Measurements from ENCODE around the gene CCDC61.
A peak's percentile ranks its signal among the peaks of the same experiment; 100 is the strongest.

Gene CCDC61

DNA sequence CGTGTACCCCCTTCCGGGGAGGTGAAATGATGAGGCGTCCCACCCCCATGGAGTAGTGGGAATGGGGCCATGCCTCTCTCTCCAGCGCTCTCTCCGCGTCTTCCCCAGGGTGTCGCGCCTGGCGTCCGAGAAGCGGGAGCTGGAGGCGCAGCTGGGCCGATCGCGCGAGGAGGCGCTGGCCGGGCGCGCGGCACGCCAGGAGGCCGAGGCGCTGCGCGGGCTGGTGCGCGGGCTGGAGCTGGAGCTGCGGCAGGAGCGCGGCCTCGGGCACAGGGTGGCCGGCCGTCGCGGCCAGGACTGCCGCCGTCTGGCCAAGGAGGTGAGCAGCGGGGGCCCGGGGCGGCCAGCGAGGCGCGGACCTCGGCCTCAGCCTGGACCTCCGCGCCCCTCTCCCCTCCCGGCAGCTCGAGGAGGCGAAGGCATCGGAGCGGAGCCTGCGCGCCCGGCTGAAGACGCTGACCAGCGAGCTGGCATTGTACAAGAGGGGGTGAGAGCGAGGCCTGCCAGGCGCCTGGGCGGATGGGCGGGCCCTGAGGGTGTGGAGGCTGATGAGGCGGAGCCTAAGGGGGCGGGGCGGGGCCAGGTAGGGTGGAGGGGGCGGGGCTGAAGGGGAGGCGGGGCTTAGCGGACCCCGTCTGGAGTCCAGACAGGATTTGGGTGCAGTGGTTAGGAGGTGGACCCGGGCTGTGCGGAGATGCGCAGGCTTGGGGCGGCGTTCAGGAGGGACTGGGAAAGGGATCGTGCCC is 19.8 kb downstream of the CCDC61 start:
- DNase-seq, result peak in 9 of 56 donors; percentile 15 to 46 (median 34)

DNA sequence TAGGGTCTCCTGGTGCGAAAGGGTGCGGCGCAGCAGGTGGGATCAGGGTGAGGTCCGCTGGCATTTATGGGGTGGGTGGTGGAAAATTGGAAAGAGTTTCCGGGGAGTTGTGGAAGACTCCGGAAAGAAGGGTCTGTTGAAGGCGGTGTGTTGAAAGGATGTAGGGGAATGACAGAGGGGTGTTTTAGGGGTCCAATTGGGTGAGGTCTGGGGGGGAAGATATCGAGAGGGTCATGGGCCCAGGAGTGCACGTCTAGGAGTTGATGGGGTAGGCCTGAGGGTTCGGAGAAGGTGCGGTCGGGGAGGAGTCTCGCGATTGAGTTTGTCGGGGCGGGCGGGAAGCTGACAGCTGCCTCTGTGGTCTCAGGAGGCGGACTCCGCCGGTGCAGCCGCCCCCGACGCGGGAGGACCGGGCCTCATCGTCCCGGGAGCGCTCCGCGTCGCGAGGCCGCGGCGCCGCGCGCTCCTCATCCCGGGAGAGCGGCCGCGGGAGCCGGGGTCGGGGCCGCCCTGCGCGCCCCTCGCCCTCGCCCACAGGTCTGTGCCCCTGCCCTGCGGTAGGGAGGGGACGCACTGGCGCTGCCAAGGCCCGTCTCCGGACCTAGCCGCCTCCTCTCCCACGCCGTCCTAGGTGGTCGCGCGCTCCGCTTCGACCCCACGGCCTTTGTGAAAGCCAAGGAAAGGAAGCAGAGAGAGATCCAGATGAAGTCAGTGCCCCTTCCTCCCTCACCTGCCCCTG is 20.6 kb downstream of the CCDC61 start:
- DNase-seq, result no peak

DNA sequence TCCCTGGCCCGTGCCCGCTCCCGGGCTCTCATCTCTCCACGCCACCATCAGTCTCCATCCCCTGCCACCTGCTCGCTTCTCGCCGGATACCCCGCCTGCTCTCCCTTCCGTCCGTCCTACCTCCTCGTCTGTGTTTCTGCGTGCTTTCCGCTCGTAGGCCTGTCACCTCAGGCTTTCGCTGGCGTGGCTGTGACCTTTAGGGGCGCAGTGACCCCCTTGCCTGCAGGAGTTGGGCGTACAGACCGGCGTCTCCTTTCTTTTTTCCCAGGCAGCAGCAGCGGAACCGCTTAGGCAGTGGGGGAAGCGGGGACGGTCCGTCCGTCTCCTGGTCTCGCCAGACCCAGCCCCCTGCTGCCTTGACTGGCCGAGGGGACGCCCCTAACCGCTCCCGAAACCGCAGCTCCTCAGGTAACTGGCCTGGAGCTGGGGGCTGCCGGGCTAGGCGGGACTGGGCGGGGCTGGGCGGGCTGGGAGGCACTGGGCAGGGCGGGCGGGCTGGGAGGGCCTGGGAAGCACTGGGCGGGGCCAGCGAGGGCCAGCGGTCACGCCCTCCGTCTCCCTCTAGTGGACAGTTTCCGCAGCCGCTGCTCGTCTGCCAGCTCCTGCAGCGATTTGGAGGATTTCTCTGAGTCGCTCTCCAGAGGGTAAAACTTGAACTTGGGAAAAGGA is 21.3 kb downstream of the CCDC61 start:
- peak in 53 of 56 donors; percentile 12 to 84 (median 59) for DNase-seq

DNA sequence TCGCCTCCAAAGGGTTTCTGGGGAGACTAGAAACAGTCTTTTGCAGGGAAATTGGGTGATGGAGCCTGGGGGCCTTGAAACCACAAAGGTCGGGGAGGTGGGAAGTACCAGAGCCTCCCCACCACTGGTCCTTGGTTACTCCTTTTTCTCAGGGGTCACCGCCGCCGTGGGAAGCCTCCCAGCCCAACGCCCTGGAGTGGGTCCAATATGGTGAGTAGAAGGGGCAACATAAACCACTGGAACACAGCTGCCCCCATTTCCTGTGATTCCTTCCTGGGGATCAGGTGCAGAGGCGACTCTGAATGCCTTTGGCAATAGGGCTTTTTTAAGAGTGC is 21.8 kb downstream of the CCDC61 start:
- no peak for DNase-seq

DNA sequence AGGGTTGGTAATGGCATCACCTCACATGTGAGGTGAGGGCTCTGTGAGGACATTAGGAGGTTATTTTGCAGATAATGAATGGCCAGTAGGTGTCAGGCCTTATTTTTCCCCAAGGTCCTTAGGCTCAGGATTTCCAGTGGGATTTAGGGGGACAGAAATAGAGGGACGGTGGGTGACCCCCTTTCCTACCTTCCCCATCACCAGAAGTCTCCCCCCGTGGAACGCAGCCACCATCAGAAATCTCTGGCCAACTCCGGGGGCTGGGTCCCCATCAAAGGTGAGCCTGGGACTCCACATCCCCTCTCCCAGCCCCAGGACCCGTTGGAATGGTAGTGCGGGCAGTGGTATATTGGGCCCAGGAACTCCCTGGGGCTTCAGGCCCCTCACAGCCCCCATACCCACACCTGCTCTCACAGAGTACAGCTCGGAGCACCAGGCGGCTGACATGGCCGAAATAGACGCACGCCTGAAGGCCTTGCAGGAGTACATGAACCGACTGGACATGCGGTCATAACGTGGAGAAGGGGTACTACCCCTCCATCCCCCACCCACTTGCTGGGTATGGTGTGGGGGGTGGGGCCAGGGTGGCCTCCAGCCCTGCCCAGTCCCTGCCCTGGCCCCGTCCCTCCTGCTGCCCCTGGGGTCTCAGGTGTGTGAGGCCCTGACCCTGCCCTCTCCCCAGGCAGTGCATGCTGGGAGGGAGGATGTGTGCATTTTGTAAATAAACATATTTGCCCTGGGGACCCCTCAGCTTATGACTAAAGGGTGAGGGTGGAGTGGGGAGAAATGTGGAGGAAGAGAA is 22.8 kb downstream of the CCDC61 start:
- DNase-seq, result no peak

DNA sequence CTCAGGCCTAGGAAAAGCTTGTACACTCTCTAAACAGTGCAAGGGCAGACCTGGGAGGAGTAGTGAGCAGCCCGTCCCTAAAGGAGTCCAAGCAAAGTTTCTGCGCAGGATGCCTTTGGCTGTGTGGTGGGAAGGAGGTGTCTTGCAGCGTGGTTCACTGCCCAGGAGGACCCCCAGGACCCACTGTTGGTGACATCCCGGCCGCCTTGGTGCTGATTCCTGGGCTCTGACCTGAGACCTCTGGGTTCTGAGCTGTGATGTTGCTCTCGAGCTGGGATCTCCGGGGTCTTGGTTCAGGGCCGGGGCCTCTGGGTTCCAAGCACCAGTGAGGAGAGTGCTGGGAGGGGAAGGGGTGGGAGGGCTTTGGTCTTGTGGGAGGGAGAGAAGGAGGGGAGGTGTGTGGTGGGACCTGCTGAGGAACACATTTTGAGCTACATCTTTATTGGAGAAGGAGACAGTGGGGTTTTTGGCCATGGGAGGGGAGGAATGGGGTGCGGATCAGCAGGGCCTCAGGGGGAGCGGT is 23.5 kb downstream of the CCDC61 start:
- DNase-seq, result no peak

DNA sequence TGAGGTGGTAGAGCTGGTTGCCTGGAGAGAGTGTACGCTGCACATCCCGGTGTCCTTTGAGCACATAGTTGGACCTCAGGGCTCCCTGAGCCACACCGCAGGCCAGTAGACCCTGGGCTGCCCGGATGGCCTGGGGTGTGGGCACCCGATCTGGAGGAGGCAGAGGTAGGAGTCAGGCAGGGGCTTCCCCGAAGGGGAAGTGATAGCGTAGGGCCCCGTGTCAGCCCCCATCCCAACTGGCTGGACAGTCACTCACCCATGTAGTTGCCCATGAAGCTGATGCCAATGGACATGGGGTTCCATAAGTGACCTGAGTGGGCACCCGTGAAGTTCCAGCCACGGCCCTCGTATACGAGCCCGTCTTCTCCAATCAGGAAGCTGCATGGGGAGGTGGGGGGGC is 24.0 kb downstream of the CCDC61 start:
- DNase-seq, result no peak

DNA sequence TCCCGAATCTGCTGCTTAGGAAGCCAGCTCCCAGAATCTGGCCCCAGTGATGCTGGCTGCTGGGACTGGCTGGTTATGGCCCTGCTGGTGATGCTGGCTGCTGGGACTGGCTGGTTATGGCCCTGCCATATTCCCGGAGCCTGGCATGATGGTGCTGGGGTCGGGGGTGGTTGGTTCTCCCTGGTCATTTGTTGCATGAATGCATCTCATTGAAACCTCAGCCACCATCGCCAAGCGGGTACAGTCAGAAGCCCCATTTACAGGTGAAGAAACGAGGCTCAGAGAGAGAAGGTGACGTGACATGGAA is 25.5 kb downstream of the CCDC61 start:
- DNase-seq, result no peak

DNA sequence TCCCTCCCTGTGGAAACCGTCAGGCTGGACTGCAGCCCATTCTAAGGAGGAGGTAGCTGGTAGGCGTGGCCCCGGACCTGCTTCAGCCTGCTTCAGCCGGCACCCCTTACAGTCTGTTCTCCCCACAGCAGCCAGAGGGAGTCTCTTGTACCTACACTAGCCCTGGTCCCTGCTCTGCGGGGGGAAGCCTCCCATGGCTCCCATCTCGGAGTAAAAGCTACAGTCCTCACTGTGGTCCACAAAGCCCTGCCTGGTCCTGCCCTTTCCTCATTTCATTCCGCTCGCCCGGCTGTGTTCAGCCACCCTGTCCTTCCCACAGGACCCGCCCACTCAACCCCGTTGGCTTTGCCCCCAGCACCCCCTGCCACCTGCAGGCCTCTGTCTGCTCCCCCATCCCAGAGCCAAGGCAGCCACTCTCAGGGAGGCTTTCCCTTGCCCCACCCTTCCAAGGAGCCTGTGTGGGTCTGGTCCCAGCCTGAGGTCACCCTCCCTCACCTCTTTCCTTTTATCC is 26.3 kb downstream of the CCDC61 start:
- DNase-seq, result no peak

DNA sequence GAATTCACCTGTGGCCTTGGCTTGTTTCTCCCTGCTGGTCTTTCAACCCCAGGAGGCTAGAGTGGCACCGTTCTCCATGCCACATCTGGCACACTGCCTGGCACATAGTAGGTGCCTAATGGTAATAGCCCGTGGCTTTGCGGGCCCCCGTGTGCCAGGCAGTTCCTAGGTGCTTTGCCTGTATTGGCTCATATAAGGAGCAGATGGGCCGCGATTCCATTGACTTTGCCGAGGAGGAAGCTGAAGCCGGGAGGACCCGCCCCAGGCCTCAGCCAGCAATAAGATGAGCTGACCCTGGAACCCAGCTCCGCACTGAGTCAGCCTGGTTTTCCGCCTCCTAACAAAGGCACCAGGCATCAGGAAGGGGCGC is 26.8 kb downstream of the CCDC61 start:
- no peak for DNase-seq

DNA sequence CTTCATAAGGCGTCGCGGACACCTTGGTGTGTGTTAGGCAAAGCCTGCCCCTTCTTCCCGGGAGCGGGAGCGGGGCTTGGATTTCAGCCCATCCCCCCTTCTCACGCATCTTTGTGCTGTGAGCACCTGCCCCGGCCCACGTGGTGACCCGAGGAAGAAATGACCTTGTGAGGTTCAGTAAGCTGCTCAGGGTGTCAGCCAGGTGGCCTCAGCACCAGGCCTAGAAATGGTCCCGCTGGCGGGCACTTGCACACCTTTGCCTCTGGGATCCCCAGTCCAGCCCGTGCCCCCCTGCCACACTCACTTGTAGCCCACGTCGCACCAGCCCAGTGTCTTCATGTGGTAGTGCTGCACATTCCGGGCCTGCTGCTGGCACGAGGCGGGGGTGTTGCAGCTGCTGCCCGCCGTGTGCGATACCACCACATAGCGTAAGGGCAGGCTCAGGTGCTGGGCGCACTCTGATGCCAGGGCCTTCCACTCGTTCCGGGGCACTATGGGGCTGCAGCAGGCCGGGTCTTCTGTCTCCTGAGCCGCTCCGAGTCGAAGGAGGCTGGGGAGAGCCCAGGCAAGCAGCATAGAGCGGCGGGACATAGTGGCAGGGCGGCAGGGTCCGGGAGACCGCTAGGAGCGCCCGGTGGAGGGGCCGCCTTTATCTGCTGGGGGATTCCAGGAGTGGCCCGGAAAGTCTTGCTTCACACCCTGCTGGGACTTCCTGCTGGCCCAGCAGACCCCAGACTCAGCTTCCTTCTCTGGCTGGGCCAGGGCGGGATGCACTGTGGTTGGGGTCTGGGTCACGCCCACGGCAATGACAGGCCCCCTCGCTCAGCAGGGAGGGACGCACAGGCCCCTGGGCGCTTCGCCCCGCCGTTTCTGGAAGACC is 27.4 kb downstream of the CCDC61 start, which contains the start of gene PGLYRP1:
Gene PGLYRP1 (minus strand): TSS at position 623 of the 880 bp plus-strand sequence. CDS start 32 bp downstream, at position 591.
- DNase-seq, result no peak

DNA sequence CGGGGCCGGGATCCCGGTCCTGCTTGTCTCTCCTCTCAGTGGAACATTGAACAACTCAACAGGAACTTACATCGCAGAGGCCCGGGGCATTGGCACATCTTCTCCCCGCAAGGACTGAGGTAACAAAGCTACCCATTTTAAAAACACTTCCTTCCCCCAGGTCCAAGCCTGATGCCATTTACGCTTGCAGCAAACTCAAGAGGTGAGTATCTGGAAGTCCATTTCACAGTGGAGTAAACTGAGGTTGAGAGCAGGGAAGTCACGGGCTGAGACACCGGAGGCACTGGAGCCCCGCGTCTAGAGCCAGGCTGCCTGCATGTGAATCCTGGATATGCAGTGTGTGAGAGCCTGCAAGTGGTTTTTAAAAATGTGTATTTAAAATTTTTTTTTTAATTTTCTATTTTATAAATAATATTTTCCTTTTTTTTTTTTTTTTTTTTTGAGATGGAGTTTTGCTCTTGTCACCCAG is 28.1 kb downstream of the CCDC61 start:
- DNase-seq, result no peak

DNA sequence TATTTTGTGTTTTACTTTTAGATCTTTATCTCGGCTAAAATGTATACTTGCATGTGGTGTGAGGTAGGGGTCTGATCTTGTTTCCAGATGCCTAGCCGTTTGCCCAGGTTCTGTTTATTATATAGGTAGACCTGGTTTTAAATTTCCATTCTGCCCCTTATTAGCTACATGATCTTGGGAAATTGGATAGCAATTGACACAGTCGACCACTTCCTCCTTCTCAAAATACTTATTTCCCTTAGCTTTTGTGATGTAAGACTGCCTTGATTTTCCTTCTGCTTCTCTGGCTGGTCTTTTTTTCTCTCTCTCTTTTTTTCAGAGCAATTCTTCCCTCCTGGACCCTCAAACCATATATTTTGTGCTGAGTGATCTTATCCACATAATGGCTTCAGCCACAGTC is 30.6 kb downstream of the CCDC61 start:
- no peak for DNase-seq

DNA sequence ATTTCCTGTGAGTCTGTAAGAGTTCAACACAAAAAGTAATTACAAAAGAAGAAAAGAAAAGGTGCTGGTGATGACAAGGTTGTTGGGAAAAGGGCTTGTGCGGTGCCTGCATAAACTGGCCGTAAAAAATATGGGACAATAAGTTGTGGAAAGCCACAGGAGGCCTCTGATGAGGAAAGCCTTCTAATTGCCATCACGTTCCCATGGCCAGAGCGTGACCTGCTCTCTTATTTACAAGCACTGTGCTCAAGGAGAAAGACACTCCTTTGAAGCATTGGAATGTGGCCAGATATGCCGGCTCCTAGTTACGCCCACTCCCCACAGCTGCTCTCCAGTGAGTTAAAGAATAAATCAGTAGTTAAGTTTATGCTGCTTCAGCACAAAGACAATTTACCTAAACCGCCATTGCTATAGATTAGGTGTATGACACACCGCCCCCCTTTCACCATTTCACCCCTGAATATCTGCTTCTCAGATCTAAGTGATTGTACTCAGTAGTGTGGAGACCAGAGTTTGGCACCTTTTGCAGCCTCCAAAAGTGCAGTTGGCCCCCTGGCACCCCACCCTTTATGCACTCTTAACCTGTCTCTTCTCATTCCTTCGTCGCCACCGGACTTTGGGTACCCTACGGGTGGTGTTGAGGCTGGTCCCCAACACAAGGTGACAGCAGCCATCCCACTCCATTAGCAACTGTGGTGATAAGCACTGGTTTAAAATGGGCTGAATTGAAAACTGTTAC is 35.7 kb downstream of the CCDC61 start:
- DNase-seq, result no peak

DNA sequence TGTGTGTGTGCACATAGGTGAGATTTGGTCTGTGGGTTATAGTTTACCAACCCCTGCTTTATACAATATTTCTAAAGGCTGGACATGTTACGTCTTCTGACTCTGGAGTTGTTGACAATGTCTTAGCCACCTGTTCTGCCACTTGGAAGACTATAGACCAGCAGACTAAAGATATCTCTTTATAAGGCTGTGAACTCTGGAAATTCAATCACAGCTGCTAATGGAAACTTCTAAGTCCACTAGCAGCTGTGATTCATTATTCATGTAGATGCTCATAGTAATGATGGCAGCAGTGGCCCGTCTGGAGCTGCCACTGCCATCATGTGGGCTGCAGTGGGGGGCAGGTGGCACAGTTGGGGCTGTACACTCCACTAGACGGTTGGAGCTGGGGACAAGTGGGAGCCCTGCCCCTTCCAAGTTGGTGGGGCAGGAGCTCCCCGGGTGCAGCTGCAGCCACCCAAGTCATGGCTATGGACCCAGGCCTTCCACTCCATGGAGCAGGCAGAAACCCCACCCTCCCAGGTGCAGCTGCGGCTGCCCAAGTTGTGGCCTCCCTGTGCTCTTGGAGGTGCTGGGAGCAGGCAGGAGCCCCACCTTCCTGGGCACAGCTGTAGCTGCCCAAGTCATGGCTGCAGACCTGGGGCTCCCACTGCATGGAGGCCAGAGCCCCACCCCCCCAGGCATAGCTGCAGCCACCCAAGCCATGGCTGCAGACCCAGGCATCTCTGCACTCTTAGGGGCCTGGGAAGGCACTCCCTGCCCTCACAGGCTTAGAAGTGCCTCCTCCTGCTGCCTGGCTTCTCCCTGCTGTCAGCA is 36.7 kb downstream of the CCDC61 start:
- no peak for DNase-seq

DNA sequence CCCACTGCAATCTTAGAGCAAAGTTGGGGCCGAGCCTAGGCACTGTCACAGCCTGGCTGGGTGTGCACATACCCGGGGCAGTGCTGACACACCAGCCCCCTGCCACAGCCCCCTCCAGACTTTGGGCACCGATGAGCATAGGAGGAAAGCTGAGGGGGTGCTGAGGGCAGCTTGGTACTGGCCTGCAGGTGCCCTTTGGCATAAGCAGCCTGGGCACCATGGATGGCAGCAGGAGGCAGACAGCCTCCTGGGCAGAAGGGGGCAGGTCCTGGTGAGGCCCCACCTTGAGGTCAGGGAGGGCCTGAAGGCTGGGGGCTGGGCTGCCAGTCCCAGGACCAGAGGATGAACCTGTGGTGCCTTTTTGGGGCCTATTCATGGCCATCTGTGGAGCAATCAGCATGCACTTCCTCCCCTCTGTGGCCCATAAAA is 37.3 kb downstream of the CCDC61 start:
- no peak for DNase-seq

DNA sequence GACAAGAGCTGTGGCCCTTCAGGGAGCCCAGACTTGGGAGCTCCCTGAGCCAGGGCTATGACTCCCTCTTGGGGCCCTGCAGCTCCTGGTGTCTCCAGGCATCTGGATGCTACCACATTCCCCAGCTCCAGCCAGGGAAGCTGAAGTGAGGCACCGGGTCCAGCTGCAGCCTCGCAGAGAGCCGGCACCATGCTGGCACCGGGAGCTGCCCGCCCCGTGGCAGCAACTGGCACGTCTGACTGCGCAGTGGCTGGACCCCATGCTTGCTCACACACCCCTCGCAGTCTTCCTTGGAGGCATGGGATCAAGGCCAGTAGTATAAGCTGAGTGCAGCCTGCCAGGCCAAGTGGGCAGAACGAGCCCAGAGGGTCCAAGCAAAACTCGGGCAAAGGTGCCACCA is 38.1 kb downstream of the CCDC61 start:
- no peak for DNase-seq

DNA sequence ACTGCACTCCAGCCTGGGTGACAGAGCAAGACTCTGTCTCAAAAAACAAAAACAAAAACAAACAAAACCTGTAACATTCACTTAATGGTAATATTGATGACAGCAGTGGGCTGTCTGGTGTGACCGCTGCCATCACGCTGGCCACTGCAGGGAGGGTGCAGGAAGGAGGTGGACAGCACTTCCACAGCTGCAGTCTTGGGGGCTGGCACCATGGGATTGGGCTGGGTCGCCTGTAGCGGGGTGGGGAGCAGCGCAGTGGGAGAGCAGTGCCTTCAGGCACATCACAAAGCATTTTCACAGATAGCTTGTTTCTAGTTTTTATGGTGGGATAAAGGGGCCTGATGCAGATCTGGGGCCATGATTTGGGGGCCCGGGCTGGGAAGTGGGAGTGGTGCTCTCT is 40.3 kb downstream of the CCDC61 start:
- no peak for DNase-seq

All from nucleus accumbens (tissue), 56 donors.